Tibial nerve (tissue), 4 donors: Measurements from ENCODE around the gene S100PBP. TPM values are rescaled to one million over a fixed set of nuclear protein-coding genes. Genes with fewer than 3 reads are reported as not detected.

Experiments used
- DNase-seq, 2 donors: peaks; one replicate each; pipeline ENCODE4 v3.0.0-alpha.2; 2019; ENCODE audit warnings: low spot score in 2 of 2
- H3K27ac ChIP-seq, 4 donors: fragments of 200-600 bp; sonication (generic) in 3 of 4; one replicate each; pipeline ENCODE4 v1.5.1; 2017 to 2019; ENCODE audit warnings: mild to moderate bottlenecking in 1 of 4
- H3K27me3 ChIP-seq, 2 donors: fragments of 200-600 bp; sonication (generic) in 1 of 2; one replicate each; pipeline versions ENCODE4 v1.5.1 to v1.6.0; 2017 to 2019
- H3K36me3 ChIP-seq, 3 donors: fragments of 200-600 bp; sonication (generic); one replicate each; pipeline ENCODE4 v1.5.1; 2018 to 2019
- H3K4me1 ChIP-seq, 4 donors: fragments of 200-600 bp; sonication (generic) in 3 of 4; one replicate each; pipeline ENCODE4 v1.5.1; 2017 to 2019
- H3K4me3 ChIP-seq, 4 donors: fragments of 200-600 bp; sonication (generic) in 3 of 4; one replicate each; pipeline ENCODE4 v1.5.1; 2017 to 2019; ENCODE audit warnings: mild to moderate bottlenecking in 1 of 4, moderate library complexity in 1 of 4
- H3K9me3 ChIP-seq, 4 donors: fragments of 200-600 bp; sonication (generic) in 3 of 4; one replicate each; pipeline ENCODE4 v1.5.1; 2017 to 2019
- EP300 ChIP-seq, 2 donors: sonication (generic); formaldehyde crosslinking; IDR thresholded peaks; one replicate each; pipeline ENCODE4 v1.6.1; 2017; ENCODE audit warnings: antibody characterized with exemption in 2 of 2, mild to moderate bottlenecking in 1 of 2
- POLR2A ChIP-seq, 2 donors: fragments of 450-650 bp; IDR thresholded peaks; one replicate each; pipeline ENCODE4 v1.6.1; 2017; ENCODE audit warnings: antibody characterized with exemption in 2 of 2, mild to moderate bottlenecking in 2 of 2, moderate library complexity in 2 of 2
- WGBS, 2 donors: methylation state at CpG; one replicate each; pipeline ENCODE4 v1.1.5; 2018; 5-methylcytosine and 5-hydroxymethylcytosine counted together
- total RNA-seq, 4 donors: library from RNA; depleted of rRNA; stranded (reverse); fragments of >200 nt; gene quantifications; one replicate each; pipeline ENCODE4 v1.1.0, GENCODE V29; 2016
- TF ChIP-seq, protein P1 (sequence below), 5 experiments: fragments of 200-600 bp in 3 of 5; fragments of 450-650 bp in 2 of 5; sonication (generic) in 3 of 5; IDR thresholded peaks; one replicate each; pipeline ENCODE4 v1.5.1; 2016 to 2019; ENCODE audit warnings: antibody characterized with exemption in 5 of 5, mild to moderate bottlenecking in 3 of 5, moderate library complexity in 2 of 5

S100PBP gene
- total RNA-seq, 4 donors from 2014 or later, result 24.0 to 55.5 (median 33.4) TPM

GRCh38 chr1:32863881-32864245, 46.4 kb downstream of the S100PBP start:
- H3K27me3 ChIP-seq, result no peaks in the 10 kb centered on the region
- WGBS, 2 donors, result 88 to 97% methylated on average over 1 of the region's 1 CpG
- no peak overlapping the region for H3K4me3 ChIP-seq
- peaks cover 0 to 84% (median 0%) of the 10 kb centered on the region in 3 donors for H3K36me3 ChIP-seq
- H3K27ac ChIP-seq, result no peak overlapping the region
- no peaks in the 10 kb centered on the region for H3K9me3 ChIP-seq
- peaks cover 0 to 7% (median 0%) of the 10 kb centered on the region in 4 donors for H3K4me1 ChIP-seq
- no peak for DNase-seq
- TF ChIP-seq, protein P1, sequence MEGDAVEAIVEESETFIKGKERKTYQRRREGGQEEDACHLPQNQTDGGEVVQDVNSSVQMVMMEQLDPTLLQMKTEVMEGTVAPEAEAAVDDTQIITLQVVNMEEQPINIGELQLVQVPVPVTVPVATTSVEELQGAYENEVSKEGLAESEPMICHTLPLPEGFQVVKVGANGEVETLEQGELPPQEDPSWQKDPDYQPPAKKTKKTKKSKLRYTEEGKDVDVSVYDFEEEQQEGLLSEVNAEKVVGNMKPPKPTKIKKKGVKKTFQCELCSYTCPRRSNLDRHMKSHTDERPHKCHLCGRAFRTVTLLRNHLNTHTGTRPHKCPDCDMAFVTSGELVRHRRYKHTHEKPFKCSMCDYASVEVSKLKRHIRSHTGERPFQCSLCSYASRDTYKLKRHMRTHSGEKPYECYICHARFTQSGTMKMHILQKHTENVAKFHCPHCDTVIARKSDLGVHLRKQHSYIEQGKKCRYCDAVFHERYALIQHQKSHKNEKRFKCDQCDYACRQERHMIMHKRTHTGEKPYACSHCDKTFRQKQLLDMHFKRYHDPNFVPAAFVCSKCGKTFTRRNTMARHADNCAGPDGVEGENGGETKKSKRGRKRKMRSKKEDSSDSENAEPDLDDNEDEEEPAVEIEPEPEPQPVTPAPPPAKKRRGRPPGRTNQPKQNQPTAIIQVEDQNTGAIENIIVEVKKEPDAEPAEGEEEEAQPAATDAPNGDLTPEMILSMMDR (IDR thresholded peaks at IDR 0.05), result no peak
- no peak for TF ChIP-seq EP300 (IDR thresholded peaks at IDR 0.05)
- TF ChIP-seq POLR2A (IDR thresholded peaks at IDR 0.05), result no peak

DNA sequence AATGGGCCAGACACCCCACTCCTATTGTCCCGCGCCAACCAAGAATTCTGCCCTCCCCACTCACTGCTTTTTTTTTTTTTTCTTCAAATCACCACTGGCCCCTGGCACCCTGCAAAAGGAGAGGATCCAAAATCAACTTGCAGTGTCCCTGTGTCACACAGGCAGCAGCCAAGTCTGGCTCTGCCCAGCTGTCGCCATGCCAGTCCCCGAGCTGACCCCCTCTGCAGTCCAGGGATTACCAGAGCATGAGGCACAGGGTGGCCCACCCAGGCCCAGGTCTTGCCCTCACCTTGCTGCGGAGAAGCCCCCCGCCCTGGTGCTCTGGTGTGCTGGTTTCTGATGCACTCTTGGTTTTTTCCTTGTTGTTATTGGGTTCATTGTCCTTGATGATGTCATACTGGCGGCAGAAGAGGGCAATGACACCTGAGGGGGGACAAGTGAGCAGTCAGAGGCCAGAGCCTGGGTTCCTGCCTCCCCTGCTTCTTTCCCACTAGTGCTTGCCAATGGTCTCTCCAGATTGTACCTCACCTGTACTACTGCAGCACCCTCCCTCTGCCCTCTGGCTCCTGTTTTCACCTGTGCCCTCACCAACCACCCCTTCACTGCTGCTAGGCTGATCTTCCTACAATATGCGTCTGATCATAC, 47.0 kb downstream of the S100PBP start:
- peaks cover 0 to 81% (median 0%) of the 10 kb centered on the region in 3 donors for H3K36me3 ChIP-seq
- no peak overlapping the region for H3K27ac ChIP-seq
- no peak for TF ChIP-seq POLR2A (IDR thresholded peaks at IDR 0.05)
- TF ChIP-seq, protein P1 (IDR thresholded peaks at IDR 0.05), result no peak
- TF ChIP-seq EP300 (IDR thresholded peaks at IDR 0.05), result no peak
- no peak overlapping the region for H3K4me3 ChIP-seq
- H3K27me3 ChIP-seq, result no peaks in the 10 kb centered on the region
- peaks cover 0 to 7% (median 0%) of the 10 kb centered on the region in 4 donors for H3K4me1 ChIP-seq
- no peaks in the 10 kb centered on the region for H3K9me3 ChIP-seq
- 91 to 96% methylated on average over 8 of the region's 8 CpGs for WGBS, 2 donors
- DNase-seq, result no peak

GRCh38 chr1:32865639-32866405, 48.4 kb downstream of the S100PBP start:
- Histone ChIP-seq H3K27ac (no peak overlapping the region), H3K4me1 (peaks cover 0 to 14% (median 4%) of the 10 kb centered on the region in 4 donors), H3K9me3 (no peaks in the 10 kb centered on the region), H3K27me3 (peaks cover 0 to 8% of the 10 kb centered on the region in 2 donors), H3K36me3 (peaks cover 0 to 69% (median 0%) of the 10 kb centered on the region in 3 donors), H3K4me3 (no peak overlapping the region)
- 49 to 51% methylated on average over 3 of the region's 3 CpGs for WGBS, 2 donors
- TF ChIP-seq EP300 (IDR thresholded peaks at IDR 0.05), result no peak
- no peak for TF ChIP-seq POLR2A (IDR thresholded peaks at IDR 0.05)
- TF ChIP-seq, protein P1 (IDR thresholded peaks at IDR 0.05), result no peak
- no peak for DNase-seq

DNA sequence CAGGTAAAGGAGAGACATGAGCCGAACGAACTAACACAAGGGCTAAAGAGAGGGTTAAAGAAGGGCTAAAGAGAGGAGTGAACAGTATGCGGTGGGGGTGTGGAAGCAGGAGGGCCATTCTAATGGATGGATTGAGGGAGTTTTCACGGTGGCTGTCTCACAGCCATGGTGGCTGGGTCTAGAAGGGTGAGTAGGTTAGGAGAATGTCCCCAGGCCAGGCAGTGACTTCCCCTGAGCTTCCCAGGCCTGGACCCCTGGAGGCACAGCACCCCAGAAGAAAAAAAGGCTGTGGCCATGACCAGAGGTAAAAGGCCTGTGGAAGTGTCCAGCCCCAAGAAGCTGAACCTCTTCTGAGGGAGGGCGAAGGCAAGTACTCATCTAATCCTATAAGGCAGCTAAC, 49.7 kb downstream of the S100PBP start:
- no peak for DNase-seq
- peaks cover 0 to 20% (median 6%) of the 10 kb centered on the region in 4 donors for H3K4me1 ChIP-seq
- H3K27me3 ChIP-seq, result peaks cover 0 to 17% of the 10 kb centered on the region in 2 donors
- no peak overlapping the region for H3K4me3 ChIP-seq
- no peaks in the 10 kb centered on the region for H3K9me3 ChIP-seq
- H3K27ac ChIP-seq, result no peak overlapping the region
- TF ChIP-seq EP300 (IDR thresholded peaks at IDR 0.05) (no peak), POLR2A (IDR thresholded peaks at IDR 0.05) (no peak)
- TF ChIP-seq, protein P1 (IDR thresholded peaks at IDR 0.05), result no peak
- H3K36me3 ChIP-seq, result peaks cover 0 to 56% (median 0%) of the 10 kb centered on the region in 3 donors
- 85 to 86% methylated on average over 5 of the region's 5 CpGs for WGBS, 2 donors

GRCh38 chr1:32867671-32868070, 50.2 kb downstream of the S100PBP start:
- TF ChIP-seq, protein P1 (IDR thresholded peaks at IDR 0.05), result no peak
- TF ChIP-seq EP300 (IDR thresholded peaks at IDR 0.05) (no peak), POLR2A (IDR thresholded peaks at IDR 0.05) (no peak)
- 95% methylated on average over 7 of the region's 7 CpGs for WGBS, 2 donors
- no peak overlapping the region for H3K27ac ChIP-seq

More at GRCh38 chr1:32867671-32868070, 50.2 kb downstream of the S100PBP start:
- DNase-seq, result no peak
- H3K27me3 ChIP-seq, result peaks cover 0 to 21% of the 10 kb centered on the region in 2 donors
- H3K9me3 ChIP-seq, result no peaks in the 10 kb centered on the region
- peaks cover 0 to 51% (median 0%) of the 10 kb centered on the region in 3 donors for H3K36me3 ChIP-seq
- H3K4me3 ChIP-seq, result no peak overlapping the region
- H3K4me1 ChIP-seq, result peaks cover 0 to 25% (median 9%) of the 10 kb centered on the region in 4 donors
